ENCODE data around the gene SH2D3C.
"Not testable (repeated sequence)": the region's sequence is repeated elsewhere in the genome, so short reads cannot be mapped to it uniquely, and the experiment has no call there.

The SH2D3C gene

DNA sequence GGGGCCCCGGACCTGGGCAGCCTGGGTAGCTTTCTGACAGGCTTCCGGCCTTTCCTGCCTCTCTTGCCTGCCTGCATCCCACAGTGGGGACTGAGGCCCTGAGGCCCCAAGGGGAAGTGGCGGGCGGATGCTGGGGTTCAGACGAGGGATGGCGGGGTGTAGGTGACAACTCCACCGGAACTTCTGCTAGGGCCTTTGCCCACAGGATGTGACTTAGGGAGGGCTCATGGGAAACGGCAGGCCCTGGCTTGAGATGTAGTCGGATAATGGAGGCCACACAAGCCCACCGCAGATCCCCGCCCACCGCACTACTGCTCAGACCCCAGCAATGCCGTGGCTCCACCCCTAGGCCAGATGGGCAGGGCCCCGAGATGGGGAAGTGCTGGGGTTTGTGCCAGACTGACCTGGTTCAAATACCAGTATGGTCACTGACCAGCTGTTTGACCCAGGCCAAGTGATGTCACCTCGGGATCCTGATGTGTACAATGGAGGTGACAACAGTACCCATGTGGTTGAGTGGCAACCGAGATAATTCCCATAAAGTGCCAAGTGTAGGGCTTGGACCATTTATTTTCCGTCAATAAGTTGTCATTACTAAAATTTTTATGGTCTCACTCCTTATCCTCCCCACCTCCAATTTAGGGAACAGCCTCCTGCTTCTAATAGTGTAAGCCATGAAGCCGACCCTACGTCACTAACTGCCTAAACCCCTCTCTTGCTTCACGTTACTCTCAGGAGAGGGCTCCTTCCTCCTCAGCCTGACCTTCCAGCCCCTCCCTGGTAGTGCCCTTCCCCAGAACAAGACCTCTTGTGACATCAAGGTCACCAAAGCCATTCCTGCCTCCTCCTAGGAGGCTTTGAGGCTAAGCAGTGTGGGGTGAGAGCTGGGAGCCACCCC is 4.9 kb upstream of the SH2D3C start:
- no peak for DNase-seq

DNA sequence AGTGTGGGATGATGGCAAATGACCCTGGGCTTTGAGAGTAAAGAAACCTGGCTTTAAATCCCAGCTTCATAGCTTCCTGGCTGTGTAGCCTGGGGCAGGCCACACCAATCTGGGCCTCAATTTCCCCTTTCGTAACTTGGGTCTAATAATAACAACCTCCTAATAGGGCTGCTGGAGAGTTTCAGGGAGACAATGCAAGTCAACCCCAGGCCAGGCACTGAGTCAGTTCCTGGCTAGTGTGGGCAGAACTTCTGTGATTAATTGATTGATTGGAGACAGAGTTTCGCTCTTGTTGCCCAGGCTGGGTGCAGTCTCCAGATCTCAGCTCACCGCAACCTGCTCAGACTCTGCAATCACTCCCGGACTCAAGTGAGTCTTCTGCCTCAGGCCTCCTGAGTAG is 3.3 kb upstream of the SH2D3C start:
- no peak for DNase-seq

DNA sequence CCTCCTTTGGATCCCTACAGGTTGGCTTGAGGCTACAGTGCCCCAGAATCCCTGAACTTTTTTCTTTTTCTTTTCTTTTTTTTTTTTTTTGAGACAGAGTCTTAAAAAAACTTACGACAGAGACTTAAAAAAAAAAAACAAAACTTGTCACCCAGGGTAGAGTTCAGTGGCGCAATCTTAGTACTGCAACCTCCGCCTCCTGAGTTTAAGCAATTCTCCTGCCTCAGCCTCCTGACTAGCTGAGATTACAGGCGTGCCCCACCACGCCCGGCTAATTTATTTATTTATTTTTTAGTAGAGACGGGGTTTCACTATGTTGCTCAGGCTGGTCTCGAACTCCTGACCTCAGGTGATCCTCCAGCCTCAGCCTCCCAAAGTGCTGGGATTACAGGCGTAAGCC is 2.4 kb upstream of the SH2D3C start:
- DNase-seq, result not testable (repeated sequence)

DNA sequence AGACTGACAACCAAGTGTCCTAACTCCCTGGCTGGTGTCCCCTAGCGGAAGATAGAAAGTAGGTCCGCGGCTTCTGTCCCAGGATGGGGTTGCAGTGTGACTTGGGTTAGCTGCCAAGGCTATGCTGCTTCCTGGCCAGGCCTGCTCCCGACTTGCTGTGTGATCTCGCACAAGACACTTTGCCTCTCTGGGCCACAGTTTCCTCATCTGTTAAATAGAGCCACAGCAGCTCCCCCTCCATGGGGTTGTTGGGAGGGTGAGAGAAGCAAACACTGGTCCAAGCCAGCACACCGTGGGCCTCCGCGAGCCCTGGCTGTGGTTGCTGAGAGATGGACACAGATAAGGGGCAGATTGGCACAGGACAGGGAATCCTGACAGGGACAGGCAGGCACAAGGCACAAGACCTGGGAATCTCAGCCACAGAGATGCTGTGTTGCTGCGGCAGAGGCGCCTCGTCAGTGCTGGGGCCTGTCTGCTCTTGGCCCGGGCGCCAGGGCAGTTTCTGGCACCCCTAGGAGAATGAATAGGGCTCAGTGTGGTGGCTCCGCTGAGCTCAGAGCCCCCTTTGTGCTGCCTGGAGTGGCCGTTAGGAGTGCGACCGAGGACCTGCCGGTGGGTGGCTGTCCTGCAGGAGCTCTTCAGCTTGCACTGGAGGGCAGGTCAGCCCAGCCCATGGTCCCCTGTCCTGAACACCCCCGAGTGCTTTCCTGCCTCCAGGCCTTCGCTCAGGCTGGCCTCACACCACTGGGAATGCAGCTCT is 1.8 kb upstream of the SH2D3C start:
- DNase-seq, result no peak

DNA sequence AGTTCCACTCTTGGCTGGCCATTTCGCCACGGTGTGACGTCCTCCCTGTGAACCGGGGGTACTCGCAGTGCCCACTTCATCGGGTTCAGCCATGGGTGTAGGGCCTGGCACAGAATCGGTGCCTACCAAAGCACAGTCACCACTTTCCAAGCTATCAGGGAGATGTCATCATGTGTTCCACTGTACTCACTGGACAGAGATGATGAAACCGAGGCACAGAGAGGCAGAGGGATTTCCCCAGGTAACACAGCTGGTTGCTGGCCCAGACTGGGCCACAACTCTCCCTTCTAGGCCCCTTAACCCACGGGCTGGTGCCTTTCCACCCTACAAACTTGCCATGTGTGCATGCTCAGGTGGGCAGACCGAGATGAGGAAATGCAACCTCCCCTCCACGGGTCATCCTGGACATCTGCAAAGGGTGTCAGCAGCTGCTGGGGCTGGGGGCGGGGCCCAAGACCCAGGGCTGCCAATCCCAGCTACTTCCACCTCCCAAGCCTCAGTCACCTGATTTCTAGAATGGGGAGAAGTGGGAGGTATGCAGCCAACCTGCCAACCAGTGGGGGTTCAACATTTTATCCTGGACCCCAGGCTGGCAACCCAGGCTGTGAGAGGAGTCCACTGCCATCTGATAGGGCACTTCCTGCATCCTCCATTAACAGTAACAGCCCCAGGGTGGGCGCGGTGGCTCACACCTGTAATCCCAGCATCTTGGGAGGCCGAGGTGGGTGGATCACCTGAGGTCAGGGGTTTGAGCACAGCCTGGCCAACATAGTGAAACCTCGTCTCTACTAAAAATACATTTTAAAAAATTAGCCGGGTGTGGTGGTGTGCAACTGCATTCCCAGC is 893 bp upstream of the SH2D3C start:
- no peak for DNase-seq

DNA sequence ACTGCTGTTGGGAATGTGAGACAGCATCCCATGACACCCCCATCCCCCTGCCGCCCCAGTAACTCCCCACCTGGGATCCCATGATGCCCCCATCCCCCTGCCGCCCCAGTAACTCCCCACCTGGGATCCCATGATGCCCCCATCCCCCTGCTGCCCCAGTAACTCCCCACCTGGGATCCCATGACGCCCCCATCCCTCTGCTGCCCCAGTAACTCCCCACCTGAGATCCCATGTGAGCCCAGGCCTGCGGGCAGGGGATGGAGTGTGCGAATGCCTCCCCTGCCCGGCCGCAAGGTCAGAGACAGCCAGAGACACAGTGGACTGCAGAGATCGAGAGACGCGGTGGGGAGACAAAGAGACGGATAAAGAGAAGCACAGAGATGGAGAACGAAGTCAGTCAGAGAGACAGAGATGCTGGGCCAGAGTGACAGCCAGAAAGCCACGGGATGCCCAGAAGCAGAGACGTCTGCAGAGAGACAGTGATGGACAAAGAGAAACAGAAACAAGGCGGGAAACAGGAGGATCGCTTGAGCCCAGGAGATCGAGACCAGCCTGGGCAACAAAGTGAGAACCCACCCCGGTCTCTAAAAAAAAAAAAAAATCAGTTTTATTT is 992 bp downstream of the SH2D3C start:
- no peak for DNase-seq

DNA sequence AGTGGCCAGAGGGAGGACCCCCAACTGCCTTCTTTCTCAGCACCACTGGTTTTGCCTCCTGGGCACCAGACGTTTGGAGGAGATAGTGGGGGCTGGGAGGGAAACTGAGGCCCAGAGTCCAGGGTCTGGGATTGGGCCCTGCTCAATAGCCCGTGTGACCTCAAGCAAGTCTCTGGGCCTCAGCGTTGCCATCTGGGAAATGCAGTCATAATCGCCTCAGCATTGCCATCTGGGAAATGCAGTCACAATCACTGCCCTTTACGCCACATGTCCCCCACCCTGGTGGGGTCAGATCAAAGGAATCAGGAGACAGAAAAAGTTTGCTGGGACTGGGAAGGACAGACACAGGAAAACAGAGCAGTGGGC is 1.6 kb downstream of the SH2D3C start:
- no peak for DNase-seq

DNA sequence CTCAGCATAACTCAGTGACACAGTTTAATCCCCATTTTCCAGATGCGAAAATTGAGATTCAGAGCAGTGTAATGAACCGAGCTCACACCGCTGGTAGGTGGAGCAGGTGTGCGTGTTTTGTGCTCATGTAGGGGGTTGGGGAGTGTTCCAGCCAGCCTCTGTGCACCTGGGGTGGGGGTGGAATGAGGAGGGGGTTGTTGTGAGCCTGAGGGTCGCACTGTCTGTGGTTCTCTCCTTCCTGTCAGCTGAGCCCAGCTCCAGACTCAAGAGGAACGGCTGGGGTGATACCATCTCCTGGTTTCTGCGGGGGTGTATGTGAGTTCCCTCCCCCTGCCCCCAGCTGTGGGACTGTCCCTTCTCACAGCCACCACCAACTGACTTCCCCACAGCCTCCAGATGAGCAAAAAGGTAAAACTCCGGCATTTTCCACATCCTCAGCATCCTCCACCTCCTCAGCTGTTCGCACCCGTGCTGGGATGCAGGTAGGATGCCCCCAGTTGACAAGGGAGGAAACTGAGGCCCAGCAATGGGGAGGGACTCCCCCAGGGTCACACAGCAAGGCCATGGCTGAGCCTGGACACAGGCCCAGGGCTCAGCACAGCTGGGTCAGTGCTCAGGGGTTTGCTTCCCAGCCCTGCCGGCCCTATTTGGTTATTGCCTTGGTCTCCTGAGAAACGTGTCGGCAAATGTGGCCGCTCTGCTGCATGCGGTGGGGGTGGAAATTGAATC is 2.1 kb downstream of the SH2D3C start:
- no peak for DNase-seq

DNA sequence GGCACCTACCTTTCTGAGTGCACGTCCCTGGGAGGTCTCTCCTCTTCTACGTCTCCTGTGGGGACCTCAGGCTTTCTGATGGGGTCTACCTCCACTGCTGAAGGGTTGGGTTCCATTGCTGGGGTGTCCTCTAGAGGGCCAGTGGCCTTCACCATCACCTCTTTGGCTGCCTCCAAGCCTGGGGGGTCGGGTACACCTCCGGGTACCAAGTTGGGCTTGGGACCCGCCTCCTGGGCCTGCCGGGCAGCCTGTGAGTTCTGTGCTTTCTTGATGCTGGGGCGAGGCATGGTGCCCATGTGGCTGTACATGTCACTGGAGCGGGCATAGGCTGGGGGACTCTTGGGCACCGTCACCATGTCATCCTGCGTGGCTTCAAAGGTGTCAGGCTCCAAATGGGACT is 4.5 kb downstream of the SH2D3C start:
- DNase-seq, result no peak

DNA sequence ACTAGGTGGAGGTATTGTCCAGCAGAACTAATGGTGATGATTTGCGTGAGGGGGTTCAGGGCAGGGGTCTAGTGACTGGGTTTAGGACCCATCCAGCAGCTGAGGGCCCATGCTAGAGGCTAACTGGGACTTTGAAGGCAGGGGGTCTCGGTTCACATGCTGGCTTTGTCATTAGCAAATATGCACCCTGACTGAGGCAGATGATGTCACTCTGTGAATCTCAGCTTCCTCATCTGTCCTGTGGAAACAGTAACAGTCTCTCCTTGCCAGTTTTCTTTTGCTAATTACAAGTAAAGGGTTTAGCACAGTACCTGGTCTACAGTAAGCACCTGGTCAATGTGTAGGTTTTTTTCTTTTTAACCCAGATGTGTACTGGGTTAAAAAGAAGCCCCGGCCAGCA is 5.2 kb downstream of the SH2D3C start:
- no peak for DNase-seq

DNA sequence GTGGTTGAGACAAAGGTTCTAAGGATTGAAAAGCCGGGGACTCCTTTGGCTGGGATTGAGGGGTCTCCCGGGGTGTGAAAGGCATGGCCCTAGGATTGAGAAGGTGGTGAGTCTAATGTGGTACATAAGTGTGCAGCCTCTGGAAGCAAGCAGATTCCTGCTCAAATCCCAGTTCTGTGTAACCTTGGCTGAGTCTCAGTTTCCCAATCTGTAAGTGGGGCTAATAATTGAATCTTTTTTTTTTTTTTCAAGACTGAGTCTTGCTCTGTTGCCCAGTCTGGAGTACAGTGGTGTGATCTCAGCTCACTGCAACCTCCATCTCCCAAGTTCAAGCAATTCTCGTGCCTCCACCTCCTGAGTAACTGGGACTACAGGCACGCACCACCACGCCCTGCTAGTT is 5.9 kb downstream of the SH2D3C start:
- DNase-seq, result no peak

DNA sequence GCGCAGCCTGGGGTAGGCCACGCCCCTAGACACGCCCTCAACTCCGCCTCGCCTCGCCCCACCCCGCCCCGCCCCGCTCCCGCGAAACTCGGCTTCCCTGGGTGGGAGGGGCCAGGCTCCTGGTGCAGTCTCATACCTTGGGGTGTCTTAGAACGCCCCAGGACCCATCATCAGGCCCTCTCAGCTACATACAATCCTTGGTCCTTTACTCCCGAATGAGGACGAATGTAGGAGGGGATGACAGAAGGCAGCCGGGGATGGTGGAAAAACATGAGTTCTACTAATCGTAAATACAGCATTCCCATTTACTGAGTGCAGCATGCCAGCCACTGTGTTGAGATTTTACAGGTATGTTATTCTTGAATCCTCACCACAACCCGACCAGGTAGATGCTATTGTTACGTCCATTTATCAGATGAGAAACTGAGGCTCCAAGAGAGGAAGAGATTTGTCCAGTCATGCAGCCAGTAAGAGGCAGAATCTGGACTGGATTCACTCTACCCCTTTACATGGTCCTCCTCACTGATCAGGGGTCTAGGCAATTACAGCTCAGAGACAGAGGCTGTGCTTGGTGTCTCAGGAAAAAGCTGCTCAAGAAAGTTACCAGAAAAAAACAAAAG is 6.8 kb downstream of the SH2D3C start:
- no peak for DNase-seq

DNA sequence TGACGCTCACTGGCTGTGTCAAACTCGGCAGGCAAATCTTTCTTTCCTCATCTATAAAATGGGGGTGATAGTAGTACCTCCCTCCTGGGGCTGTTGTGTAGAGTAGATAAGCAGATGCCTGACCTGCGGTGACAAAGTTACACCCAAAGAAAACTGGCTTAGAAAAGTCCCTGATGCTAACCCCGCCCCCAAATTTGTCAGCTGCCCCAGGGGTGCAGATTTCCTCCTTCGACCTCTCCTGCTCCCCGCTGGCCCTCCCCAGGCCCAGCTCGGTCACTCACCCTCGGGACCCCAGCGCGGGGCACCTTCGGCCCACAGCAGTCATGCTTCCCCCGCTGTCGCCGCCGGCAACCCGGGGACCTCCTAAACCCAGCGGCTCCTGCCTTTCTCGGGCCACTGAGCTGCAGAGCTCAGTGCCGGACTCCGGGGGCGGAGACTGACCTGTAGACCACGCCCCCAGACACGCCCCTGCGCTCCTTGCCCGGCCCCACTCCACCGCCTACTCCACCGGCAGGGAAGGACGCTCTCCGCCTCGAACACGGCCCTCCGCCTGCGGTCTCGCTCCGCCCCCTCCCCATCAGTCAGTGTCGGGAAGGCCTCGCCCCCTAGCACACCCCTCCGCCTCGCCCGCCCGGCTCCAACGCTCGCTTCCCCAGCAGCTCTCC is 7.4 kb downstream of the SH2D3C start:
- DNase-seq, result peak; percentile 92

DNA sequence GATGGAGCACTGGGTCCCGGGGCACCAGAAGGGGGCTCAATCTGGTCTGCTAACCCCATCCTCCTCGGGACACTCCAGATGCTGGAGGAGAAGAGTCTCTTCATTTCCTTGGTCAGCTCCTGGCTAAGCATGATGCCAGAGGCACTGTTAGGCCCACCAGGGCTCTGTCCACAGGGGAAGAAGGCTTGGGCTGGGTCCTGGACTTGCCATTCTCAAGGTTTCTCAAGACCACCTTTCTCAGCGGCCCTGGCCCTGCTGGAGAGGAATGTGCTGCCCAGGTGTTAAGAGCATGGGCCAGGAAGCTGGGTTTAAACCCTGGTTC is 7.9 kb downstream of the SH2D3C start:
- no peak for DNase-seq

DNA sequence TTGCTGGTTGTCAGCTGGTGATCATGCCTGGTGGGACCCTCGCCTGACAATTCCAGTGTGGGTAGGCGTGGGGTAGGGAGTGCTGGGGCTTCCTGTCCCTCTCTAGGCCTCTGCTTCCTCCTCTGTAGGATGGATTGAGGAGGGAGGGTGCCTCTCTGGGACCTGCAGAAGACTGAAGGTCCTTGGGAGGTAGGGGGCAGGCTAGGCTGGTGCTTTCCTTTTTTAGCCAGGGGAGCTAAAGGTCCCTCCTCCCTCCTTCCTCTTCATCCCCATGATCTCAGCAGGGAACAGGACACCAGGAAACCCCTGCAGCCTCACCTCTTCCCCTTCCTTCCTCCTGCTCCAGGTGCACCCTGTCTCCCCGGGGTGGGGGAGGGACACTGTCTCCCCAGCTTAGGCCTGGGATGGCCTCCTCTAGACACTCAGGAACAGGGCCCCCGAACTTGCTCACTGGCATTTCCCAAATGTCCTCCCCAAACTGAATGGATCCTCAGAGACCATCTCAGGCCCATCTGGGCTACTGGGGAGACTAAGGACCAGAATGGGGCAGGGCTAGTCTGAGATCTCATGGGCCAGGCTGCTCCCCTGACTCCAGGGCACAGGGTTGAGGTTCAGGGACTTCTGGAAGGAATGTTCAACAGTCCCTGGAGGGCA is 8.4 kb downstream of the SH2D3C start:
- no peak for DNase-seq

DNA sequence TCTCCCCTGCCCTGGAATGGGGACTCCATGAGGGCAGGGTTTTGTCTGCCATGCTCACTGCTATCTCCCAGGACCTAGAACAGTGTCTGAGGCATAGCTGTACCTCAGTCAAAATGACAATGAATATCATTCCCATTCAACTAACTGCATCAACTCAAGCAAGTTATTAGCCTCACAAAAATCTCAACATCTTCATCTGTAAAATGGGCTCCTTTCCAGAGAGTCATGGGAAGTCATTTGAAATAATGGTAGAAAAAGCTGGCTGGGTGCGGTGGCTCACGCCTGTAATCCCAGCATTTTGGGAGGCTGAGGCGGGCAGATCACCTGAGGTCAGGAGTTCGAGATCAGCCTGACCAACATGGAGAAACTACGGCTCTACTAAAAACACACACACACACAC is 9.4 kb downstream of the SH2D3C start:
- no peak for DNase-seq

DNA sequence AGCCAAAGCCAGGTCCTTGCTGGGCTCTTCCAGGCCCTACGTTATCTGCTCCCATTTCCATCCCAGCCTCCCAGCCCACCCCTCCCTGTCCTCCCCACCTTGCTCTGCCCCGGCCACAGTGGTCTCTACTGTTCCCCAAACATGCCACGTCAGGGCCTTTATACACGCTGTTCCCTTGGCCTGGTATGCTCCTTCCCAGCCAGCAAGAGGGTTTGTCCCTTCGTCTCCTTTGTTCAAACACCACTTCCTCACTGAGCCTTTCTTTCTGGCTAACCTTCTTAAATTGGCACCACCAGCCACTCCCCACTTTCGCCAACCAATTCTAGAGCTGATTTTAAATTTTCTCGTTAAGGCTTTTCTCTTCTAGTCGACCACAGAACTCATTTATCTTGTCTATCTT is 9.8 kb downstream of the SH2D3C start:
- DNase-seq, result no peak

DNA sequence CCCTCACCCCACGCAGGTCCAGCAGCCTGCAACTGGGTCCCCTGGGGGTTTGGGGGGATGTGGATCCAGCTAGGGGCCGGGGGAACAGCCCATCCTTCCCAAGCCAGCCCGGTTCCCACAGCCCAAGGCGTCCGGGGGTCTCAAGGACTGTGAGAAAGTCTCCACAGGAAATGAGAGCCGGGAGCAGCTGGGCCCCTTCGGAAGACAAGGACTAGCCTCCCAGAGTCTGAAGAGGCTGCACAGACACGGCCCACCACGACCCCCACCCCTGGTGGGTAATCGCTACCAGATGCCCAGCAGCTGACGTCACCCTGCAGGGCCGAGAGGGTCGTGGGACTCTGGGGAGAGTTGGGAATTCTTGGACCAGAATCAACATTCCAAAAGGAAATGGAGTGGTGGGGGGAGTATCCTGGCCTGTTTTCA is 10.5 kb downstream of the SH2D3C start:
- DNase-seq, result no peak

DNA sequence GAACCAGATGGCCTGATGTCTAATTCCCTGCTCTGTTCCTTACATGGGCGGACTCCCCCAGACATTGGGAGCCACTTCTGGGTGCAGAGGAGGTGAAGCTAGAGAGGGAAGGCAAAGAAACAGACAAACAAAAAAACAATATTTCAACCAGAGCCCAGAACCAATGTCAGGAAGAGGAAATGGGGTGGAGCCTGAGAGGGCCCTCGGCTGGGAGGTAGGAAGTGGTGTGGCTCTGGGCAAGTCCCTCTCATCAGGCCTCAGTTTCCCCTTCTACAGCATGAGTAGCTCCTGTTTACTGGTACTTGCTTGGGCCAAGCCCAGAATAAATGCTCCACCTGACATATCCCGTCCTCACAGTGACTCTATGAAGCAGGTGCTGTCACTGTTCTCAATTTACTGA is 11.1 kb downstream of the SH2D3C start:
- DNase-seq, result no peak

DNA sequence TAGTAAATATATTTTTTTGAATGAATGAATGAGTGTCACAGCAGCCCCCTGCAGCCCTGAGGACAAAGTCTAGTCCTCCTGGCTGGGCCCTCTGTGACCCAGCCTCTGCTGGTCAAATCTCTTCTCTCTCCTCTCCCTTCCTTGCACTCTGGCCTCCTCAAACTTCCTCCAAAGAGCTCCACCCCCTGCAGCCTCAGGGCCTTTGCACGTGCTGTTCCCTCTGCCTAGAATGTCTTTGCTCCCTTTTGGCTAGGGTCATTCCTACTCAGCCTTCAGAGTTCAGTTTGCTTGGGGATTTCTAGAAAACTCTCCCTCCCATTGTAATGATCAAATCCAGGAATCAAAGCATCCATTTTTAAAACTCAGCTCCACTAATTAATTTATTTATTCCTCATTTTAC is 13.0 kb downstream of the SH2D3C start:
- no peak for DNase-seq

DNA sequence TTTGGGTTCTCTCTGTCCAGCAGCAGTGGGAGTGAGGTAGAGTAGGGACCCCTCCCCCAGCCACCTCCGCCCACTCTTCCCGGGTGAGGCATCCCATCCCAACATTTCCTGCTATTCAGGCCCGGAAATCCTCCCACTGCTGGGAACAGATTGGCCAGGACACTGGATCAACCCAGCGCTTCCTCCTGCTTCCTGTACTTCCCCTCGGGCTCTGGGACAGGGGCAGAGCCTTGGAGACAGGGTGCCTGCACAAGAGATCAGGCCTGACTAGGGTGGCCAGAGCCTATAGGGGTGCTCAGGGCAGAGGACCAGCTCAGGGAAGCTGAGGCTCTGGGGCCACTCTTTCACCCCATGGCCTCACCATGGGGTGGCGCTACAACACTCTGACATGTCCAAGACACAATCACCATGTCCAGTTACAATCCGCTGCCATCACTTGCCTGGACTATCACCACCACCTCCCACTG is 14.5 kb downstream of the SH2D3C start:
- DNase-seq, result no peak

Measured in amniotic stem cell (primary cell).